Measurements from ENCODE around the gene PLBD2. TPM values are rescaled to one million over a fixed set of nuclear protein-coding genes. Genes with fewer than 3 reads are reported as not detected.

PLBD2 gene
- total RNA-seq, 2 experiments from 2014 or later = 14.8 to 15.5 TPM

Other genes with a start within 250 kb of the PLBD2 start
- gene RASAL1, start 222.8 kb upstream of the PLBD2 start, total RNA-seq = 1 to 10 TPM; 1.3 to 1.9 TPM
- gene CFAP73, start 208.9 kb upstream of the PLBD2 start, total RNA-seq = 1 to 10 TPM in 1 of 2 experiments, under 1 TPM in 1; 0.16 to 1.0 TPM
- 100 to 1,000 TPM; 136 to 145 TPM for gene DDX54, start 173.1 kb upstream of the PLBD2 start, total RNA-seq
- 10 to 100 TPM; 28.9 to 31.1 TPM for gene RITA1, start 172.9 kb upstream of the PLBD2 start, total RNA-seq
- gene TPCN1, start 137.1 kb upstream of the PLBD2 start, total RNA-seq = 10 to 100 TPM; 20.5 to 25.0 TPM
- gene SLC8B1, start 23.5 kb upstream of the PLBD2 start, total RNA-seq = 10 to 100 TPM; 13.5 to 15.1 TPM
- not detected for gene SDS, start 45.3 kb downstream of the PLBD2 start, total RNA-seq
- under 1 TPM; 0.25 to 0.36 TPM for gene SDSL, start 63.8 kb downstream of the PLBD2 start, total RNA-seq
- not detected for gene LHX5, start 113.3 kb downstream of the PLBD2 start, total RNA-seq